Liver (tissue), 10 donors: ENCODE measurements around the gene IRF2BP2. TPM values are rescaled to one million over a fixed set of nuclear protein-coding genes. Genes with fewer than 3 reads are reported as not detected.

Experiments used
- DNase-seq: peaks from one replicate; pipeline ENCODE4 v3.0.0-alpha.2; 2017; ENCODE audit warnings: low spot score
- H3K27ac ChIP-seq, 2 donors: one replicate each; pipeline ENCODE4 v1.7.0; 2013; ENCODE audit warnings: inconsistent platforms in 2 of 2, low read length in 2 of 2, control low read depth in 1 of 2, low read depth in 1 of 2, mild to moderate bottlenecking in 1 of 2
- H3K27me3 ChIP-seq, 4 donors: one replicate each; pipeline versions ENCODE4 v1.6.1 to v1.7.0; 2013; ENCODE audit warnings: low read length in 3 of 4, inconsistent platforms in 1 of 4, mild to moderate bottlenecking in 1 of 4, moderate library complexity in 1 of 4; ENCODE audit not compliant: control insufficient read depth in 4 of 4, insufficient read depth in 4 of 4
- H3K36me3 ChIP-seq, 4 donors: one replicate each; pipeline versions ENCODE4 v1.6.1 to v1.7.0; 2013; ENCODE audit warnings: low read length in 3 of 4, mild to moderate bottlenecking in 3 of 4, low read depth in 1 of 4, moderate library complexity in 1 of 4; ENCODE audit not compliant: control insufficient read depth in 4 of 4, insufficient read depth in 3 of 4
- H3K4me1 ChIP-seq, 4 donors: one replicate each; pipeline versions ENCODE4 v1.6.1 to v1.7.0; 2013; ENCODE audit warnings: low read length in 3 of 4, mild to moderate bottlenecking in 3 of 4, moderate library complexity in 1 of 4; ENCODE audit not compliant: control insufficient read depth in 4 of 4, insufficient read depth in 4 of 4
- H3K4me3 ChIP-seq, 3 donors: one replicate each; pipeline versions ENCODE4 v1.6.1 to v1.7.0; 2013; ENCODE audit warnings: low read length in 3 of 3, control low read depth in 1 of 3, low read depth in 1 of 3, mild to moderate bottlenecking in 1 of 3
- H3K9ac ChIP-seq, 2 donors: one replicate each; pipeline ENCODE4 v1.7.0; 2013; ENCODE audit warnings: low read length in 2 of 2, mild to moderate bottlenecking in 2 of 2, moderate library complexity in 2 of 2, control low read depth in 1 of 2, low read depth in 1 of 2
- H3K9me3 ChIP-seq, 4 donors: one replicate each; pipeline versions ENCODE4 v1.6.1 to v1.7.0; 2013; ENCODE audit warnings: low read length in 3 of 4; ENCODE audit not compliant: control insufficient read depth in 4 of 4
- ATF3 ChIP-seq: IDR thresholded peaks from 2 replicates; pipeline ENCODE4 v1.6.1; 2016; ENCODE audit warnings: antibody characterized with exemption
- EGR1 ChIP-seq, 2 donors: IDR thresholded peaks; 2 replicates each; pipeline ENCODE4 v1.6.1; 2016 to 2018; ENCODE audit warnings: antibody characterized with exemption in 2 of 2, low read depth in 2 of 2
- FOXA1 ChIP-seq: IDR thresholded peaks from 2 replicates; pipeline ENCODE4 v1.6.1; 2016; ENCODE audit warnings: antibody characterized with exemption
- FOXA2 ChIP-seq: IDR thresholded peaks from 2 replicates; pipeline ENCODE4 v1.6.1; 2016; ENCODE audit warnings: antibody characterized with exemption
- GABPA ChIP-seq, 2 donors: IDR thresholded peaks in 1 of 2; conservative IDR thresholded peaks in 1 of 2; 2 replicates each; pipeline ENCODE4 v1.6.1; 2016; ENCODE audit warnings: antibody characterized with exemption in 2 of 2, mild to moderate bottlenecking in 1 of 2, moderate library complexity in 1 of 2
- HNF4A ChIP-seq, 2 donors: conservative IDR thresholded peaks; 2 replicates each; pipeline ENCODE4 v1.6.1; 2016; ENCODE audit warnings: antibody characterized with exemption in 2 of 2, mild to moderate bottlenecking in 2 of 2
- HNF4G ChIP-seq: IDR thresholded peaks from 2 replicates; pipeline ENCODE4 v1.6.1; 2016; ENCODE audit warnings: antibody characterized with exemption
- JUND ChIP-seq, 2 donors: IDR thresholded peaks; 2 replicates each; pipeline ENCODE4 v1.6.1; 2016; ENCODE audit warnings: antibody characterized with exemption in 2 of 2
- MAX ChIP-seq: IDR thresholded peaks from 2 replicates; pipeline ENCODE4 v1.6.1; 2016; ENCODE audit warnings: antibody characterized with exemption
- NR2F2 ChIP-seq: IDR thresholded peaks from 2 replicates; pipeline ENCODE4 v1.6.1; 2016; ENCODE audit warnings: antibody characterized with exemption
- RAD21 ChIP-seq, 2 donors: IDR thresholded peaks; 2 replicates each; pipeline ENCODE4 v1.6.1; 2016; ENCODE audit warnings: antibody characterized with exemption in 2 of 2, mild to moderate bottlenecking in 2 of 2
- RXRA ChIP-seq, 2 donors: IDR thresholded peaks; 2 replicates each; pipeline ENCODE4 v1.6.1; 2017 to 2018; ENCODE audit warnings: antibody characterized with exemption in 2 of 2, mild to moderate bottlenecking in 1 of 2
- SP1 ChIP-seq: IDR thresholded peaks from 2 replicates; pipeline ENCODE4 v1.6.1; 2018; ENCODE audit warnings: antibody characterized with exemption, mild to moderate bottlenecking
- TAF1 ChIP-seq: conservative IDR thresholded peaks from 2 replicates; pipeline ENCODE4 v1.6.1; 2016; ENCODE audit warnings: antibody characterized with exemption, mild to moderate bottlenecking
- YY1 ChIP-seq: IDR thresholded peaks from 2 replicates; pipeline ENCODE4 v1.6.1; 2016; ENCODE audit warnings: antibody characterized with exemption, mild to moderate bottlenecking
- WGBS: extraction: QIAGEN DNeasy Blood & Tissue Kit; methylation state at CpG from one replicate; pipeline ENCODE4 v1.1.7; 2013; 5-methylcytosine and 5-hydroxymethylcytosine counted together
- polyA plus RNA-seq, 2 donors: library from polyadenylated mRNA; stranded (reverse) in 1 of 2; unstranded in 1 of 2; fragments of 200-250 nt in 1 of 2; fragments of >200 nt in 1 of 2; fragmentation: Nextera tagmentation in 1 of 2; extraction: Ambion mirVana in 1 of 2; gene quantifications; one replicate each; pipeline versions ENCODE4 v1.2.1 to v1.2.3, GENCODE V29; 2013 to 2015
- small RNA-seq: library from RNA; depleted of rRNA; stranded (forward); fragments of <200 nt; gene quantifications from one replicate; pipeline ENCODE3, GENCODE V24; 2014
- total RNA-seq, 2 donors: library from RNA; depleted of rRNA; stranded (reverse); fragments of >200 nt; gene quantifications; one replicate each; pipeline ENCODE4 v1.2.3, GENCODE V29; 2014
- TF ChIP-seq, protein P1 (sequence below): fragments of 150-350 bp; IDR thresholded peaks from 2 replicates; pipeline ENCODE4 v1.5.1; 2017; ENCODE audit warnings: improper control_type of control experiment, low read depth, low read length; ENCODE audit not compliant: missing input control
- TF ChIP-seq, protein P2 (sequence below): IDR thresholded peaks from 2 replicates; pipeline ENCODE4 v1.6.1; 2016; ENCODE audit warnings: antibody characterized with exemption, mild to moderate bottlenecking
- TF ChIP-seq, protein P3 (sequence below): IDR thresholded peaks from 2 replicates; pipeline ENCODE4 v1.6.1; 2016; ENCODE audit warnings: antibody characterized with exemption
- donor health status: healthy.
- donor health status: healthy.
- donor health status: healthy.
- donor health status: healthy.
- donor health status: healthy.

IRF2BP2 gene
- total and polyA plus RNA-seq, 4 donors: 22.2 to 48.2 (median 35.4) TPM

GRCh38 chr1:234554698-234555311 is 55.2 kb downstream of the IRF2BP2 start:
- no peak overlapping the region for H3K27ac ChIP-seq
- DNase-seq: no peak
- TF ChIP-seq GABPA (IDR thresholded peaks at IDR 0.05 in 1 of 2, conservative IDR thresholded peaks at IDR 0.05 in 1 of 2) (no peak), NR2F2 (no peak), ATF3 (no peak), TAF1 (no peak), EGR1 (IDR thresholded peaks at IDR 0.05; ENCODE audit: low read depth in 2 of 2) (no peak), HNF4A (conservative IDR thresholded peaks at IDR 0.05) (no peak), JUND (IDR thresholded peaks at IDR 0.05) (no peak), MAX (no peak), FOXA2 (no peak), RXRA (IDR thresholded peaks at IDR 0.05) (no peak), YY1 (no peak), FOXA1 (no peak), SP1 (no peak), RAD21 (IDR thresholded peaks at IDR 0.05) (no peak), HNF4G (no peak)
- TF ChIP-seq, protein P1, sequence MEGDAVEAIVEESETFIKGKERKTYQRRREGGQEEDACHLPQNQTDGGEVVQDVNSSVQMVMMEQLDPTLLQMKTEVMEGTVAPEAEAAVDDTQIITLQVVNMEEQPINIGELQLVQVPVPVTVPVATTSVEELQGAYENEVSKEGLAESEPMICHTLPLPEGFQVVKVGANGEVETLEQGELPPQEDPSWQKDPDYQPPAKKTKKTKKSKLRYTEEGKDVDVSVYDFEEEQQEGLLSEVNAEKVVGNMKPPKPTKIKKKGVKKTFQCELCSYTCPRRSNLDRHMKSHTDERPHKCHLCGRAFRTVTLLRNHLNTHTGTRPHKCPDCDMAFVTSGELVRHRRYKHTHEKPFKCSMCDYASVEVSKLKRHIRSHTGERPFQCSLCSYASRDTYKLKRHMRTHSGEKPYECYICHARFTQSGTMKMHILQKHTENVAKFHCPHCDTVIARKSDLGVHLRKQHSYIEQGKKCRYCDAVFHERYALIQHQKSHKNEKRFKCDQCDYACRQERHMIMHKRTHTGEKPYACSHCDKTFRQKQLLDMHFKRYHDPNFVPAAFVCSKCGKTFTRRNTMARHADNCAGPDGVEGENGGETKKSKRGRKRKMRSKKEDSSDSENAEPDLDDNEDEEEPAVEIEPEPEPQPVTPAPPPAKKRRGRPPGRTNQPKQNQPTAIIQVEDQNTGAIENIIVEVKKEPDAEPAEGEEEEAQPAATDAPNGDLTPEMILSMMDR: no peak
- TF ChIP-seq, protein P2, sequence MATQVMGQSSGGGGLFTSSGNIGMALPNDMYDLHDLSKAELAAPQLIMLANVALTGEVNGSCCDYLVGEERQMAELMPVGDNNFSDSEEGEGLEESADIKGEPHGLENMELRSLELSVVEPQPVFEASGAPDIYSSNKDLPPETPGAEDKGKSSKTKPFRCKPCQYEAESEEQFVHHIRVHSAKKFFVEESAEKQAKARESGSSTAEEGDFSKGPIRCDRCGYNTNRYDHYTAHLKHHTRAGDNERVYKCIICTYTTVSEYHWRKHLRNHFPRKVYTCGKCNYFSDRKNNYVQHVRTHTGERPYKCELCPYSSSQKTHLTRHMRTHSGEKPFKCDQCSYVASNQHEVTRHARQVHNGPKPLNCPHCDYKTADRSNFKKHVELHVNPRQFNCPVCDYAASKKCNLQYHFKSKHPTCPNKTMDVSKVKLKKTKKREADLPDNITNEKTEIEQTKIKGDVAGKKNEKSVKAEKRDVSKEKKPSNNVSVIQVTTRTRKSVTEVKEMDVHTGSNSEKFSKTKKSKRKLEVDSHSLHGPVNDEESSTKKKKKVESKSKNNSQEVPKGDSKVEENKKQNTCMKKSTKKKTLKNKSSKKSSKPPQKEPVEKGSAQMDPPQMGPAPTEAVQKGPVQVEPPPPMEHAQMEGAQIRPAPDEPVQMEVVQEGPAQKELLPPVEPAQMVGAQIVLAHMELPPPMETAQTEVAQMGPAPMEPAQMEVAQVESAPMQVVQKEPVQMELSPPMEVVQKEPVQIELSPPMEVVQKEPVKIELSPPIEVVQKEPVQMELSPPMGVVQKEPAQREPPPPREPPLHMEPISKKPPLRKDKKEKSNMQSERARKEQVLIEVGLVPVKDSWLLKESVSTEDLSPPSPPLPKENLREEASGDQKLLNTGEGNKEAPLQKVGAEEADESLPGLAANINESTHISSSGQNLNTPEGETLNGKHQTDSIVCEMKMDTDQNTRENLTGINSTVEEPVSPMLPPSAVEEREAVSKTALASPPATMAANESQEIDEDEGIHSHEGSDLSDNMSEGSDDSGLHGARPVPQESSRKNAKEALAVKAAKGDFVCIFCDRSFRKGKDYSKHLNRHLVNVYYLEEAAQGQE: no peak
- TF ChIP-seq, protein P3, sequence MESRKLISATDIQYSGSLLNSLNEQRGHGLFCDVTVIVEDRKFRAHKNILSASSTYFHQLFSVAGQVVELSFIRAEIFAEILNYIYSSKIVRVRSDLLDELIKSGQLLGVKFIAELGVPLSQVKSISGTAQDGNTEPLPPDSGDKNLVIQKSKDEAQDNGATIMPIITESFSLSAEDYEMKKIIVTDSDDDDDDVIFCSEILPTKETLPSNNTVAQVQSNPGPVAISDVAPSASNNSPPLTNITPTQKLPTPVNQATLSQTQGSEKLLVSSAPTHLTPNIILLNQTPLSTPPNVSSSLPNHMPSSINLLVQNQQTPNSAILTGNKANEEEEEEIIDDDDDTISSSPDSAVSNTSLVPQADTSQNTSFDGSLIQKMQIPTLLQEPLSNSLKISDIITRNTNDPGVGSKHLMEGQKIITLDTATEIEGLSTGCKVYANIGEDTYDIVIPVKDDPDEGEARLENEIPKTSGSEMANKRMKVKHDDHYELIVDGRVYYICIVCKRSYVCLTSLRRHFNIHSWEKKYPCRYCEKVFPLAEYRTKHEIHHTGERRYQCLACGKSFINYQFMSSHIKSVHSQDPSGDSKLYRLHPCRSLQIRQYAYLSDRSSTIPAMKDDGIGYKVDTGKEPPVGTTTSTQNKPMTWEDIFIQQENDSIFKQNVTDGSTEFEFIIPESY: no peak

More at GRCh38 chr1:234554698-234555311, 55.2 kb downstream of the IRF2BP2 start:
- H3K9me3 ChIP-seq: no peaks in the 10 kb centered on the region
- no peaks in the 10 kb centered on the region for H3K27me3 ChIP-seq
- WGBS: 88% methylated on average over 13 of the region's 13 CpGs
- H3K36me3 ChIP-seq: no peaks in the 10 kb centered on the region
- H3K4me3 ChIP-seq: no peak overlapping the region
- H3K9ac ChIP-seq: no peak overlapping the region
- peaks cover 0 to 10% (median 2%) of the 10 kb centered on the region in 4 donors for H3K4me1 ChIP-seq

Small RNAs within 50 kb of the gene (small RNA-seq; reads per million reads assigned to genes)
- gene RF00096: not detected

Other genes with a start within 250 kb of the IRF2BP2 start
- 10 to 100 TPM in 1 of 2 donors, 1 to 10 TPM in 1; 5.3 to 17.9 TPM for gene COA6, start 236.7 kb downstream of the IRF2BP2 start, total RNA-seq
- gene COA6, start 236.7 kb downstream of the IRF2BP2 start, polyA plus RNA-seq: 10 to 100 TPM; 19.4 to 37.0 TPM
- gene TARBP1, start 131.0 kb downstream of the IRF2BP2 start, total RNA-seq: 10 to 100 TPM; 11.9 to 17.6 TPM
- gene TARBP1, start 131.0 kb downstream of the IRF2BP2 start, polyA plus RNA-seq: 1 to 10 TPM; 4.1 to 6.4 TPM